Measurements from ENCODE around the gene METTL8.
A peak's percentile ranks its signal among the peaks of the same experiment; 100 is the strongest.

Gene METTL8

GRCh38 chr2:171308280-171309054, 125.3 kb downstream of the METTL8 start:
- peak; percentile 36 for DNase-seq

- DNase-seq: no peak
Measured at GRCh38 chr2:171307560-171307959, 126.2 kb downstream of the METTL8 start.

- DNase-seq: no peak
Measured at GRCh38 chr2:171297956-171298355, 135.8 kb downstream of the METTL8 start.

- no peak for DNase-seq
Measured at GRCh38 chr2:171294608-171295007, 139.2 kb downstream of the METTL8 start.

- no peak for DNase-seq
Measured at GRCh38 chr2:171293661-171294060, 140.1 kb downstream of the METTL8 start.

- DNase-seq: peak; percentile 87
Measured at GRCh38 chr2:171289991-171290390, 143.8 kb downstream of the METTL8 start.

GRCh38 chr2:171289316-171289715, 144.5 kb downstream of the METTL8 start:
- DNase-seq: no peak

GRCh38 chr2:171287611-171288010, 146.2 kb downstream of the METTL8 start:
- no peak for DNase-seq

GRCh38 chr2:171287036-171287571, 146.7 kb downstream of the METTL8 start:
- no peak for DNase-seq

- DNase-seq: peak; percentile 93
Measured at GRCh38 chr2:171281110-171281509, 152.7 kb downstream of the METTL8 start.

- peak; percentile 59 for DNase-seq
Measured at GRCh38 chr2:171279983-171280790, 153.6 kb downstream of the METTL8 start.

GRCh38 chr2:171274757-171275156, 159.0 kb downstream of the METTL8 start:
- peak; percentile 10 for DNase-seq

- DNase-seq: no peak
Measured at GRCh38 chr2:171271971-171272436, 161.8 kb downstream of the METTL8 start.

GRCh38 chr2:171271386-171271785, 162.4 kb downstream of the METTL8 start:
- DNase-seq: no peak

GRCh38 chr2:171267855-171268629, 165.7 kb downstream of the METTL8 start:
- DNase-seq: no peak

All from NCI-H82 (cell line).